Measurements from ENCODE around the gene MORN5. TPM values are rescaled to one million over a fixed set of nuclear protein-coding genes. Genes with fewer than 3 reads are reported as not detected.

MORN5 gene
- total RNA-seq, 2 donors from 2014 or later: 0.95 to 1.5 TPM

DNA sequence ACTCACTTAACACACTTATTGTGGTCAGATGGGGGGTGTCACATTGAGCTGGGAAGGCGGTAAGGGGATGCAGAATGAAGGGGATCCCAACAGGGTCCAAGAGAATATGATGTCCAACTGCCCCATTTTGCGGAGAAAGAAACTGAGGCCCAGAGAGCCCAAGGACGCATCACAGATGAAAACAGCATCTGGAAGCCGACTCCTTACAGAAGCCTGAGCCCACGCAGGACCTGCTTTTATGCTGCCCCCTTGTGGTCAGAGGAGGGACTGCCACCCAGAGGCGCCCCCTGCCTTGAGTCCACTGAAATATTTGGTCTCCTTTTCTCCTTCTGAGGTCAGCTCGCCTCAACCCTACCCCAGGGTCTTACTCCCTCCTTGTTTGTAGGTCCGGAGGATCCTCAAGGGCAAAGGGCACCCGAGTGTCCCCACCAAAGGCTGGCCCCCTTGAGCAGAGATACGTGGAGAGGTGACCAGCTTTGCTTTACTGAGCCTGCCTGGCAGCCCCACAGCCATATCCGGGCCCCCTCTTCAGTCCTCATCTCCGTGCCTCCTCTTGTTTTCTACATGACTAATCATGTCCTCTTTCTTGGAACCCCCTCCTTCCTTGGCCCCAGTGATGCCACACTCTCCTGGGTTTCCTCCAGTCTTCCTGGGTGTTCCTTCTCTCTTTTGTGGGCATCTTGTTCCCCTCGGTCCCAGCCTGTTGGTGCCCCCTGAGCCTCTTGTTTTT lies 36.6 kb upstream of the MORN5 start:
- DNase-seq (ENCODE audit: low spot score): peak; percentile 93
- intact Hi-C loops (cut with DNase I): loop anchor here (1.0 to 10.0 kb wide), 5 partner anchors 24 to 692 kb away; no protein-coding TSS in a partner anchor

- intact Hi-C loops (cut with DNase I): loop anchor here (2.0 to 10.0 kb wide), 4 partner anchors 227 to 691 kb away; no protein-coding TSS in a partner anchor
- no peak for DNase-seq (ENCODE audit: low spot score)
Observed at GRCh38 chr9:122124048-122124447, 35.7 kb upstream of the MORN5 start.

- DNase-seq (ENCODE audit: low spot score): no peak
- intact Hi-C loops (cut with DNase I): loop anchor here (2.0 to 10.0 kb wide), 4 partner anchors 226 to 690 kb away; no protein-coding TSS in a partner anchor
Observed at GRCh38 chr9:122124528-122124927, 35.2 kb upstream of the MORN5 start.

GRCh38 chr9:122125158-122125508 lies 34.6 kb upstream of the MORN5 start:
- intact Hi-C loops (cut with DNase I): loop anchor here (1.0 to 10.0 kb wide), 5 partner anchors 221 to 690 kb away; no protein-coding TSS in a partner anchor
- peak; percentile 94 for DNase-seq (ENCODE audit: low spot score)

DNA sequence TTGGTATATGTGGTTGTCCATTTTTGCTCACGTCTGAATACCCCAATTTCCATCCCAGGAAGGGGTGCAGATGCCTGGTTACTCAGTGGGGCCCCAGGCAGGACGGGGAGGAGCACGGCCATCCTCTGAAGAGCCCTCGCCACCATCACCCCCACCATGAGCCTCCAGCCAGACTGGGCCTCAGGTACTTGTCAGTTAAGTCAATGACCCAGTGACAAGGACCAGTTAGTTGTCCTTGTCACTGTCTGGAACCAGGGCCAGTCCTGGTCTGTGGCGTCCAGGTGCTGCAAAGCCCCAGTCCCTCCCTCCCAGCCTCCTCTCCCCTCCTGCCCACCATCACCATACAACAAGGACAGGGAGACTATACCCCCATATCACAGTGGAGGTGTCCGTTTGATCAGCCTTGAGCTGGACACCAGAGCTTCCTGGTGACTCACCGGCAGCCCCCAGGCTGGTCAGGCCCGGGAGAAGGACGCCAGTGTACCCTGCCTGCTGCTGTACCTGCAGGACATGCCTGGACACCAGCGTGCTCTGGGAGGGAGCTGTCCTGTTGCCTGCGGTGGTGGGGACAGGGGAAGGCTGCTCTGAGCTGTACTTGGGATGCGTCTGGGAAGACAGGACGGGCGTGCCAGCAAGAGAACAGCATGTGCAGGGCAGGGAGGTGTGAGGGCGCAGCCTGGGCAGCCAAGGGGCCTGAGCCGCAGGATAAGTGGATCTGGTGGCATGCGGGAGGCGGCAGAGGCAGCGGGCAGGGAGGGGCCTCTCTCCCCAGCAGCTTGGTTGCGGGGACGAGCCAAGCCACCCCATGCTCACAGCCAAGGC lies 34.0 kb upstream of the MORN5 start:
- intact Hi-C loops (cut with DNase I): loop anchor here (1.0 to 10.0 kb wide), 5 partner anchors 221 to 689 kb away; no protein-coding TSS in a partner anchor
- DNase-seq (ENCODE audit: low spot score): no peak

GRCh38 chr9:122126331-122127261 lies 33.1 kb upstream of the MORN5 start:
- DNase-seq (ENCODE audit: low spot score): no peak
- intact Hi-C loops (cut with DNase I): loop anchor here (10.0 kb wide), 3 partner anchors 328 to 688 kb away; no protein-coding TSS in a partner anchor

GRCh38 chr9:122127396-122127798 lies 32.3 kb upstream of the MORN5 start:
- intact Hi-C loops (cut with DNase I): loop anchor here (10.0 kb wide), 3 partner anchors 327 to 687 kb away; no protein-coding TSS in a partner anchor
- no peak for DNase-seq (ENCODE audit: low spot score)

DNA sequence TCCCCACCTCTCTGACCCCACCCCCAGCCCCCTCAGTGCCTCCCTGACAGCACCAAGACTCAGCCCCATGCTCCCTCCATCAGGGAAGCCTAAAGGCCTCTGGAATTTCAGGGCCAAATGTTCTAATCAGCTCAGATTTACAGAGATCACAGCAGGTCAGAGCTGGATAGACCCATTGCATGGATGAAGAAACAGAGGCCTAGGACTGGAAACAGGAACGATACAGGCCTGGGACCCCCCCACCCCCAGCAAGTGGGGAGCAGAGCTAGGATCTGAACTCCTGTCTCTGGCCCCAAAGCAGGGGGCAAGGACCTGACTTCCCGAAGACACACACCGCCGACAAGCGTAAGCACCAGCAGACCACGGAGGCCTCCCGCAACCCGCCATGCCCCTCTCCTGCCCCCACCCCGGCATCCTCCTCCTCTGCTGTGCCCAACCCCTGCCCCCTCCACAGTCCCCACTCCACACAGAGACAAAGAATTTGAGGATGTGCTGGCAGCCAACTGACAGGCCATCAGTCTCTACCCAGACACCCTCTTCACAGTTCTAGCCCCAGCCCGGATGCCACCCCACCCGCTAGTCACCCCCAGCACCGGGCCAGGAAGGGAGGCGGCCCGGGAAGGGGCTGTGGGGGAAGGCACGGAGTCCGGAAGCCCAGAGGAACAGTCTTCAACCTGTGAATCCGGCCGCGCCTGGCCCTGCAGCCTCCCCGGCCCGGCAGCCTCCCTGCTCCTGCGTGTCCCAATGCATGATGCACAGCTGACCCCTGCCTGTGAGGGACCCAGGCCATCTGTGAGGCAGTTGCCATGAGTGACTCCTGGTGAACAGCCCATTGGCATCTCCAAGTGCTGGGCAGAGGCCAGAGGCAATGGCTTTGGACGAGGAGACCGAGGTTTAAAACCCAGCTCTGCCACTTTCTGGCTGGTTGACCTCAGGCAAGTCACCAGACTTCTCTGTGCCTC lies 31.4 kb upstream of the MORN5 start:
- no peak for DNase-seq (ENCODE audit: low spot score)
- intact Hi-C loops (cut with DNase I): loop anchor here (10.0 kb wide), 3 partner anchors 327 to 687 kb away; no protein-coding TSS in a partner anchor

GRCh38 chr9:122128969-122129343 lies 30.8 kb upstream of the MORN5 start:
- DNase-seq (ENCODE audit: low spot score): no peak
- intact Hi-C loops (cut with DNase I): loop anchor here (10.0 kb wide), 3 partner anchors 326 to 686 kb away; no protein-coding TSS in a partner anchor

GRCh38 chr9:122129969-122130368 lies 29.7 kb upstream of the MORN5 start:
- no peak for DNase-seq (ENCODE audit: low spot score)
- intact Hi-C loops (cut with DNase I): loop anchor here (10.0 kb wide), 3 partner anchors 325 to 685 kb away; no protein-coding TSS in a partner anchor

DNA sequence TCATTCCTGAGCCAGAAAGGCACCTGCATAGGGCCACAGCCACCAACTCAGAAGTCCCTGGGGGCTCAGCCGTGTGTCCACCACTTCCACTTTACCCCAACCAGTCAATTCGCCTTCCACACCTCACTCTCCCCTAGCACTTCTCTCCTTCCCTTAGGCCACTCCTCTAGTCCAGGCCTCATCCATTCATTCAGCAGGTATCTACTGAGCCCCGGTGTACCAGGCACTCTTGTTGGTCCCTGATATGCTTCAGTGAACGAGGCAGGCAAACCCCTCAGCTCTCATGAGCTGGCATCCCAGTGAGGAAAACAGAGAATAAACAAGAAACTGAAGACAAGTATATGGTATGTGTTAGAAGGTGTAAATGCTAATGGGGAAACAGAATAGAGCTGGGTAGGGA lies 28.9 kb upstream of the MORN5 start:
- intact Hi-C loops (cut with DNase I): no loop called here
- DNase-seq (ENCODE audit: low spot score): no peak

GRCh38 chr9:122131401-122132001 lies 28.2 kb upstream of the MORN5 start:
- DNase-seq (ENCODE audit: low spot score): no peak
- intact Hi-C loops (cut with DNase I): no loop called here

DNA sequence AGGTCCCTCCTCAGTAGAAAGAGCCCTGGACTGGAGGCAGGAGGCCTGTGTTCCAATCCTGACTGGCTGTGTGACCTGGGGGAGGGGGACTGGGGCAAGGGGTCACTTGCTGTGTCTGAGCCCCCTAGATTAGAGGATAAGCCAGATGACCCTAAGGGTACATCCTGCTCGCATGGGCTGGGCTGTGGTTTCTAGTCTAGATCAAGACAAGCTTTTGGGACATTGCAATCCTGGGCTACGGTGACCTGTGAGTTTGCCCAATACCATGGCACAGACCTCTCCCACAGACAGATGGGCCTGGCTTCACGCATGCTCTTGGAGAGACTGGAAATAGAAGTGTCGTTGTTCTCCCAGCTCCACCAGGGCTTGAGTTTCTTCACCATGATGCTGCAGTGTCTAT lies 27.2 kb upstream of the MORN5 start:
- intact Hi-C loops (cut with DNase I): no loop called here

GRCh38 chr9:122133263-122133983 lies 26.3 kb upstream of the MORN5 start:
- intact Hi-C loops (cut with DNase I): no loop called here
- no peak for DNase-seq (ENCODE audit: low spot score)

More for the DNA sequence above, 27.2 kb upstream of the MORN5 start:
- no peak for DNase-seq (ENCODE audit: low spot score)

- intact Hi-C loops (cut with DNase I): no loop called here
- DNase-seq (ENCODE audit: low spot score): no peak
Observed at GRCh38 chr9:122133984-122134535, 25.6 kb upstream of the MORN5 start.

DNA sequence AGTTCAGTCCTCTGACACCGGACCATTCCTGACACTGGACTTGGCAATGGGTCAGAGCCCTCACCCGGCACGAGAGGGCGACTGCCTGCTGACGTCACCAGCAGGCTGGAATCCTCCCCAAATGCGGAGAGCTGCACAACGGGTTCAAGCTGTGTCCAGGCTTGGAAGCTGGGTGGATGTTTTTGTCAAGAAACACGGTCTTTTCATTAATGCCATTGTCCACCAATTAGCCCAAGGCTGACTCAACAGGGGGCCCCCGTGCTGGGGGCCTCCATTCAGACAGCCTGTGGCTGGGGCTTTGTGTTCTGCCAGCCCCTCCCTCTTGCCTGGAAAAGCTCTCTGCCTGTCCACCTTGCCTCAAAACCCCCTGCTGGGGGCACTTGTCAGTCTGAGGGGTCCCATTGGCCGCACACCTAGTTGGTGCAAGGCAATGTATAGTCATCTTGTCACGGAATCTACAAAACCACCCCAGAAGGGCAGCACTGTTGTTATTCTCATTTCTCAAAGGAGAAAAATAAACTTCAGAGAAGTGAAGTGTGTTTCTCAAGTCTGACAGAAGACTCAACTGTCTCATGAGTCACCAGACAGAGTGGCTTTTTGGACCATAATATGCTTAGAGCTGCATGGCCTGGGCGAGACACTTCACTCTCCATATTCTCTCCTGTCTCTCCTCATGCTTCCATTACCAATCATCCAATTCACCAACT lies 24.7 kb upstream of the MORN5 start:
- DNase-seq (ENCODE audit: low spot score): no peak
- intact Hi-C loops (cut with DNase I): no loop called here

Data from posterior vena cava (tissue), 2 donors.